Measurements from ENCODE around the gene BANP.
"Not testable (repeated sequence)": the region's sequence is repeated elsewhere in the genome, so short reads cannot be mapped to it uniquely, and the experiment has no call there.

The BANP gene

DNA sequence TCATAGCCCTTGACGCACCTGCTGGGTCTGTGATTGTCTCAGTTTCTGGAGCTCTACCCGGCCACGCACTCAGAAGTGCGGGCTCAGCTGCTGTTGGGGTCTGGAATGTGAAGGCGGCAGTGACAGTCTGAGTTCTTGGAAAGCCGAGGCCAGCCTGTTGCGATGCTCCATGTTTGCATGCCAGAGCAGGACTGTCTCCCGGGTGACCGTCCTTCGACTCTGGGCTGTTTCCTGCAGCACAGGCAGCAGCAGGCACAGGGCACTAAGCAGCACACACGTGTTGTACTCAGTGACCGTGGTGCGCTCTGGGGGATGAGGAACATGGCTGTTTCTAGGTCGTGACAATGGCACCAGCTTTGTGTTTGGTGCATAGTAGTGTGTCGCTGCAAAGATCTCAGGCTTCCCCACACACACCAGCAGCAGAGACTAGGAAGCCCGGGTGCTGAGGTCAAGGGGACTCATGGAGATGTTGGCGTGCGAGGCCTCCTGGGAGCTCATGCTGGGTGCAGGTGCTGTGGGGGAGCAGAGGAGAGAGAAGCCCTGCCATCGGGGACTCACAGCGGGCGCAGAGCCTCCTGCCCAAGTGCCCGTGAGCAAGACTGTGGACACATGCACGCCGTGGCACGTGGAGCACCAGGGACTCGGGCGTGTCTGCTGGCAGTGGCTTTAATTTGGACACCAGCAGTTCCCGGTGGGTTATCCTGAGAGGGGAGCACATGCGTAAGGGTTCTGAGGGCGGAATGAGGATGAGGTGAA is 84.8 kb downstream of the BANP start:
- DNase-seq, result not testable (repeated sequence)

DNA sequence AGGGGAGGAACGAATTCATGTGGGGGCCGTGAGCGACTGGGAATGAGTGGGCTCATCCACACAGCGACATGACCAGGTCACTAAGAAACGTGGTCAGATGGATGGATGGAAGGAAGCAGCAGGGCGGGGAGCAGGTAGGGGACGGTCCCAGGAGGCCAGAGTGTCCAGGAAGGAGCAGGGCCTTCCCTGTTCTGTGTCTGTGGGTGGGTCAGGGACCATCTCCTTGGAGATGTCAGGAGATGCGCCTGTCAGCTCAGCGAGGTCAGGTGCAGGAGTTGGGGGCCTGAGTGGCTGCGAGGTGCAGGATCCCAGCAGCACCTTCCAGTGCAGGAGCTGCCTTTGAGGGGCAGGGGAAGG is 85.4 kb downstream of the BANP start:
- not testable (repeated sequence) for DNase-seq

DNA sequence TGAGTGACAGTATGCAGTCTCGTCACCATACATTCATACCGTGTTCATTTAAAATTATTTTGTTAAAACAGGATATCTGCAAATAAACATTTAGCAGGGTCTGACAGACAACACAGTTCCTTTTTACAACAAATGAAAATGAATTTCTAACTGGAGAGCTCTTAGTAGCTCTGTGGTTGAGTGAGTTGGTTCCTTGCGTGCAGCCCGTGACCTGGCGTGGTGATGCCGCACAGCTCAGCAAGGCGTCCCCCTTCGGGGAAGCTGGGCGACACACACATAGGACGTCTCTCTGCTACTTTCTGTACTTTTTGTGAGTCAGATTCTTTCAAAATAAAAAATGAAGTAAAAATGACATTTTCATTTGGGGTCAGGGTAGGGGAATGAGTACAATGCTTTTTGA is 86.1 kb downstream of the BANP start:
- DNase-seq, result not testable (repeated sequence)

DNA sequence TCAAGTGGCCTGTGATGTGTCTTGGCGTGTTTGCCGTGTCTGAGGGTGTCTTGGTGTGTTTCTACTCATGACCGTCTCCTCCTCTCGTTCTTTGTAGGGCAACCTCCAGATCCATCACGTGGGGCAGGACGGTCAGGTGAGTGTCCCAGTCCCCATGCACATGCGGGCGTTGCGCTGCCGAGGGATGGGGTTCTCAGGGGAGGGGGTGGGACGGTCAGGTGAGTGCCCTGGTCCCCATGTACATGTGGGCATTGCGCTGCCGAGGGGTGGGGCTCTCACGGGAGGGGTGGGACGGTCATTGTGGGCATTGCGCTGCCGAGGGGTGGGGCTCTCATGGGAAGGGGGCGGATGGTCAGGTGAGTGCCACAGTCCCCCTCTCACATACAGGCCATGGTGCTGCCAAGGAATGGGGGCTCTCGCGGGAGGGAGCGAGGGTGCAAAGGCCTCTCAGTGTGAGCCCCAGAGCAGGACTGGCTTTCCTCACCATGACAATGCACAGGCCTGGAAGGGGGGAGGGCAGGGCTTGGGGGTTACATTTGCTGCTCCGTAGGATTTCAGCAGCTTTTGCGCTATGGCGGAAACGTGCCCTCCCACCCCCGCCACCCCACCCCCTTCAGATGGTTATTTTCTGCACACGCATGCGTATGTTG is 86.8 kb downstream of the BANP start:
- DNase-seq, result not testable (repeated sequence)

DNA sequence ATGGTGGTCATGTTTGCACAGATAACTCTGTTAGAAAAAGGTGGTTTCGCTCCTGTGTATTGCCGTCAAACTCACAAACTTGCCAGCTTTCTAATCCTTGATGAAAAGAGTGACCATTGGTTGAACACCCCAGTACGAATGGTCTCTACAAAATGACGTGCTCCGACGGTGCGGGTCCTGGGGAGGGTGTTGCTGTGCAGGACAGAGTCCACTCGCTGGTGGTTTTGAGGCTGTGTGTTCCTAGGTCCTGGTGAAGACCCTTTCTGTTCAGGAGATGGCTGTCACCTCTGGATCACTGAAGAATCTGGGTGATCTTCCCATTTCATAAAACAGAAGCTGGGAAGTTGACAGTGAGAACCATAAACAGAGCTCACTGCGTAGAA is 87.3 kb downstream of the BANP start:
- DNase-seq, result not testable (repeated sequence)

DNA sequence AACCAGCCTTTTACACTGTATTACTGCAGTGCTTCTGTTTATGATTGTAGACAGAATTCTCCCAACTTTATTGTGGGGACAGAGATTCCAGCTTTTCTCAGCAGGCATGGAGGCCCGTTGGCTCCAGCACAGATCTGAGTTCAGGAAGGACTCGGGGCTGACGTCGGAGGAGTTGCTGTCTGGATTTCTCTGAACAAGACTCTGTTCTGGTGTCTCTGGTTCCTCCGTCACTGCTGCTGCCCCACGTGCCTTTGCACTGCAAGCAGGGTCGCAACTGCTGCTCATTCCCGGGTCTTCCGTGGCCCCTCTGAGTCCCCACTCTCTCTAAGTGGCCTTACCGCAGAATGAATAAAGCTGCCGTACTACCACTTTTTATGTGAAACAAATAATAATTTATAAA is 88.4 kb downstream of the BANP start:
- DNase-seq, result no peak

DNA sequence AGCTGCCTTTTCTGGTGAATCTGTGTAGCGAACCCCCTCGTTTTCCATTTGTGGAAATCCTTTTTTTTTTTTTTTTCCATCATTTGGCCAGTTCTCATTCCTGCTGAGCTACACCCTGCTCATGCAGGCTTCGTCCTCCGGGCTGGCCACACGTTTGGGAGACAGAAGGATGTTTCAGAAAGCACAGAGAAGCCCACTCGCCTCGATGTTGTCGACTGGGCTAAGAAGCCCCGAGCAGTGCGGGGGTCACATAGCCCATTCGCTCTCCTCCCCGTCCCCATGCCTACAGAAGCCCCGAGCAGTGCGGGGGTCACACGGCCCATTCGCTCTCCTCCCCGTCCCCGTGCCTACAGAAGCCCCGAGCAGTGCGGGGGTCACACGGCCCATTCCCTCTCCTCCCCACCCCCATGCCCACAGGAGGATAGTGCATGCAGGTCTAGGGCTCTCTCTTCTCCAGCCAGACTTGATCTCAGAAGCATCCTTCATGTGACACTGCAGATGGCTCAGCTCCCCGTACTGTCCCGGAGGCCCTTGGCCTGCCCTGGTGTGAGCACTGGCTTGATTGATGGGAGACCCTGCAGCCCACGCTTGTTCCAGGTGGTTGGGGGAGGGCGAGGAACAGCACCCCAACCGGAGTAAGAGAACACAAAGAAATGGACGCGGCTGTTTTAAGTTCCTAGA is 89.1 kb downstream of the BANP start:
- DNase-seq, result not testable (repeated sequence)

DNA sequence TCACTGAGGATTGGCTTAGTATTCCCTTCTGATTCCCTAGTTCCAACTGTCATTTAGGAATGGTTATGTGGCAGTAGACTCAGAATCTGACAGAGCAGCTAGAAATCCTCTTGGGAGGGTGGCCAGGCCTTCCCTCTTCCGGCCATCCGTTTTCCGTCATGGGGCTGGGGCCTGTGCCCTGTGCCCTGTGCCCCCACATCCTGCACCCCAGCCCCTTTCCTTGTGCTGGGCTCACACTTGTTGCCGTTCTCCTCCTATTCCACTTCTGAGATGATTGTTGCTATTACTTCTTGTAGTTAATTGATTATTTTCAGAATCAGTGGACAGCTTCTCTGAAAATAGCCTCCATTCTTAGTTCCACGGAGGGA is 89.6 kb downstream of the BANP start:
- DNase-seq, result not testable (repeated sequence)

DNA sequence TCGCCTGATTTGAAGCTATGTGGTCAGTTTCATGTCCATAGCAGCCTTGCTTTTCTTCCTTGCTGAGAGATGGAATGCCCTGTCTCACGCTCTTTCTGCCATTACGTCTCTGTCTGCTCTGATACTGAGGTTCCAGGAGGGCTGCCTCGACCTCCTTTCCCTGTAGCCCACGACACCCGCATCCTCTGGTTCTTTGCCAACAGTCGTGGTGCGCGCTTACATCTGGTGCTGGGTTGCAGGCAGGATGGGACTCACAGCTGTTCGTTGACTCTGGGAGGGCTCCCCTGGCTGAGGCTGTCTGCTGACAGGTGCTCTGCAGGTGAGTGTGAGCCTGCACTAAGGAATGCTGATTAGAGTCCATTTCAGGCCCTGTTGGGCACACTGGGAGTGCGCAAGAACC is 90.3 kb downstream of the BANP start:
- not testable (repeated sequence) for DNase-seq

DNA sequence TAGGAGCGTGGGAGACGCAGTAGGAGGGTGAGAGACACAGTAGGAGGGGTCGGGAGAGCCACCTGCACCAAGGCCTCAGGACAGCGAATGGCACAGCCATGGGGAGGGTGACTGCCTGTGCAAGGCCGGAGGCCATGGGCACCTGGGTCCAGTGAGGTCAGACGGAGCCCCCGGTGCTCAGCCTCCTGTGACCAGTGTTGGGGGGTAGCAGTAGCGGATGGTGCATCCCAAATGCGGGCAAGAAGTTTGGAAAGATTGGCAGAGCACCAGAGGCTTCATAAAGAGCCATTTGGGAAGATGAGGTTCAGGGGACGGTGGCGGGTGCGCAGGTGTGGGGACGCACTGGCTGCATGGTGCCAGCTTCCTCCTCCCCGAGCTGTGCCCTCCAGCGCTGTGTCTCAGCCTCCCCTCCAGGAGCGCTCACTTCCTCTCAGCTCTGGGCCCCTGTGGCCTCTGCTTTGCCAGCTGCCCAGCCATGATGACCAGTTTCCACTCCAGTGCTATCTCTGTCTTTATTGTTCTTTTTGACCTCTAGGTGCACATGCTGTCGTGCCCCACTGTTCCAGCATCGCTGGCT is 90.8 kb downstream of the BANP start:
- DNase-seq, result not testable (repeated sequence)

DNA sequence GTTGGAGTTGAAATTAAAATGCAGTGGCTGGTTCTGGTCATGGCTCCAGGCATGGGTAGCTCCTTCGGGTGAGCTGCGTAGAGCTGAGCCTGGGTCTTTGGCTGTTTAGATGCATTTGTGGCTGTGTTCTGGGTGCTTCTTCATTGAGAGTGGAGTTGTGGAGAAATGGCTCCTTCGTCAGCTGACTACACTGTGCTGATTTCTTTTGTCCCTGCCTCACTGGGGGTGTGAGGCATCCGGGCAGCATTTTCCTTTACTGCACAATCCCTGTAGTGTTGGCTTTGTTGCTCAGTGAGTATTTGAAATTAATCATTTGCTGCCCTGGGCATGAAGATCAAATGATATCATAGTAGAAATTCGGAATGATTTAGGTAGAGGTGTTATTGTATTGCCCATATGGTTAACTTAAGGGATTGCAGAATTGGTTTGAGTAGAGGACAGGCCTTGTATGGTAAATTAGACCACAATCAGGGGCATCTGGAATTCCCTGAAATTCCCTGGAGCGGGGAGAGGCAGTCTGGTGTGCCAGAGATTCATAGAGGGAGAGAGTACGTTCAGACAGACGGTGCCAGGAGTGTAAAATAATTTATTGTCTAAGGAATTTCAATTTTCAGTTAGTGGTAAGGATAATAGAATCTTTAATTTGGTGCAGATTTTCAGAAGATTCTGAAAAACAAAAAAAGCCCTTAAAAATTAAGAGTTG is 92.1 kb downstream of the BANP start:
- DNase-seq, result not testable (repeated sequence)

DNA sequence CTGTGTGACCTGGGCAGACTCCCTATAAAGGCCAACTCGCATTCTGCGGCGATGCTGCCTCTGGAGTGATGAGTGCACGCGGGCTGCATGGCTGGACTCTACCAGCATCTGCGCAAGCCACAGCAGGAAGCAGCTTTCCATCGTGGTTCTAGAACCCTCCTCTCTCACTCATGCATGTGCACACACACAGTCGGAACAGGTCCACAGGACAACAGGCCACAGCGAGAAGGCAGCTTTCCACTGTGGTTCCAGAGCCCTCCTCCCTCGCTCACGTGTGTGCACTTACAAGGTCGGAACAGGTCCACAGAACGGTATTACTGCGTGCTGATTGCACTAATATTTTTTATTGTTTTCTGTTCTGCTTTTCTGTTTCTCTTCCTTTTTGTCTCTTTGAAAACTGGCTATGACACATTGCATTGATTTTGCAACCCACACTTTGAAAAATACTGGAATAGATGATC is 92.9 kb downstream of the BANP start:
- DNase-seq, result not testable (repeated sequence)

DNA sequence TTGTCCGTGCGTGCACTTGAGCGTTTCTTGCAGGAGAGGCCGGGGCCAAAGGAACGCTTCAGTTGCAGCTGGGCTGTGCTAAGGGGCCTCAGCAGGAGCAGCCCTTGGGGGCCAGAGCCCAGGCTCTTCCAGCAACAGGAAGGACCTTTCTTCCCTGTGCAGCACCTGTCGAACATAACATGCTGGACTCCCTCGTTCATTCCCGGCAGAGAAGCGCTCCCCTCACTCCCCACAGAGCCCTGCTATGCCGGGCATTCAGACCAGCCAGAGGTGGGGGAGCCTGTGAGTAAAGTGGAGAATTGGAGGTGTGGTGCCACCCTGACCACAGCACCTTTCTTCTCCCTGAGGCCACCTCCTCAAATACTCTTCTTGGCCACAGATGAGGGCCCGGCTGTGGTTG is 94.1 kb downstream of the BANP start:
- not testable (repeated sequence) for DNase-seq

DNA sequence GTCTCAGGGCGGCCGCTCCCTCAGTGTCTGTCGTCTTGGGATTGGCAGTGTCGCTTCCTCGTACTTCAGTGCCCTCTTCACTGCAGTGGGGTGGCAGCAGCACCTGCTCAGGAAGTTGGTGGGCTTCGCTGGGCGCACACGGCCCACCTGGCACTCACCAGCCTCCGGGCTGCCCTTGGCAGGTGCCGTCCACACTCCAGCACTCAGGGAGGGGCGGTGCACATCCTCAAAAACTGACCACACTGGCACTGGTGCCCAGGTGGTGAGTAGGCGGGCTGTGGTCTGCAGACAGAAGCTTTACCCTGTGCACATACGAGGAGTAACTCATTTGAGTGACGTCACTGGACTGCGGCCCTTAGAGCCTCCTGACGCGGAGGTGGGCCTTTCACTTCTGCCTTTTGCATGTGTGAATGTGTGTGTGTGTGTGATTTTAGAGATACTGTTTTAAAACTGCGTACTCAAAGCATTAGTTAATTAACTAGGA is 94.6 kb downstream of the BANP start:
- no peak for DNase-seq

DNA sequence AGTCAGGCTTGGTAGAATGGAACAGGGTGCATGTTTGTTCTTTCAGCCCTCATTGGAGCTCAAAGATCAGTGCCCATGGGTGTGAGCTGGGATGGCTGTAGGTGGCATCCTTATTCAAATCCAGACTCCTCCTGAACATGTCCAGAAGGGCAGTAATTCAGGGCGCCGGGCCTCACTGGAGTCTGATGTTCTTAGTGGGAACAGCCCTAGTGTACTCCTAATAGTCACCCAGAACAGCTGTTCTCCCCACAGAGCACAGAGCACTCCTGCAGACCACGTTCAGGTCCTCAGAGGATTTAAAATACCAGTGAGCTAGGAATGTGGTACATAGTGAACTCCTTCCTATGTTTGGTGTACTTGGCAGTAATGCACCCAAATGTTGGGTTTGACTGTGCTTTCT is 96.2 kb downstream of the BANP start:
- DNase-seq, result no peak

DNA sequence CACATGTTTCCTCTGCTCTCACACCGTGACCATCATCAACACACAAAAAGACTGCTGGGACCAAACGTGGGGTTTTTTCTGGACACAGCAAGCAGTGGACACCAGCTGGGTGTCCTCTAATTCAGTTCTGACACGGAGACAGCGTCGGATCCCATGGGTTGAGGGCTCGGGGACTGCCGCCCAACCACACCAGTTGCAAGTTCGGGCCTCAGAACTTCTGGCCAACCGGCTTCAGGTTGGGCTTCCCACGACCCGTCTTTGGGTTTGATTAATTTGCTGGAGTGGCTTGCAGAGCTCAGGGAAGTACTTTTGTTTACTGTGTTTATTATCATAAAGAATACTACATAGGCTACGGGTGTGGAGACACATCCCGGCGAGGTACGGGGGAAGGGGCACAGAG is 97.8 kb downstream of the BANP start:
- DNase-seq, result no peak

DNA sequence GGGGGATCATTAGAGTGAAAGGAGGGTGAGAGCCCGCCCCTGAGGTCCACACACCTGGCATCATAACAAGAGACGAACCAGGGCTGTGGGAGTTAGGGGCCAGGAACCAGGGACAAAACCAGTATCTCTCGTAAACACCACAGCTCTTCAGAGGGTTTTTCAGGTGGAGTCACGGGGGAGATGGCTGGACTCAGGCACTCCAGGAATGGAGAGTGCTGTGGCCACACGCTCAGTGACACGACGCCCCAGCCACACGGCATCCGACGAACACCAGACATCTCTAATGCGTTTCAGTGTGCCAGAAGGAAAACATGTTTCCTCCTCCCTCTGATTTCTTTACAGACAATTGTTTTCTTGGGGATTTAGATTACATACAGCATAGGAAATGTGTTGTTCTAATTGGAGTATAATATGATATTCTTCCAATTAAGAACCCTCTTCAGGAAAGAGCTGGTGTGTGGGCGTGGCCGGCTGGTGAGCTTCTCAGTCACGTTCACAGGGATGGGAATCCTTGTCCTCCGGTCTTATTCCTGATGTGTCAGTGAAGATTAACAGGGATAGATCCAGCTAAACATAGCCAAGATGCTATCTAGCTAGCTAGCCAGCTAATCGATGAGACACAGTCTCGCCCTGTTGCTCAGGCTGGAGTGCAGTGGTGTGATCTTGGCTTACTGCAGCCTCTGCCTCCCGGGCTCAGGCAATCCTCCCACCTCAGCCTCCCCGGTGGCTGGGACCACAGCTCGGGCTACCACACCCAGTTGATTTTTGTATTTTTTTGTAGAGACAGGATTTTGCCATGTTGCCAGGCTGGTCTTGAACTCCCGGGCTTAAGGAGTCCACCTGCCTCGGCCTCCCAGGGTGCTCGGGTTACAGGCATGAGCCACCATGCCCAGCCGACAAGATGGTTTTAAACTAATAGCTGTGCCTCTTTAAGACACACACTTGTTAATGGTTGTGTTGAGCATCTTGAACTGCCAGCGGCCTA is 98.6 kb downstream of the BANP start:
- DNase-seq, result no peak

DNA sequence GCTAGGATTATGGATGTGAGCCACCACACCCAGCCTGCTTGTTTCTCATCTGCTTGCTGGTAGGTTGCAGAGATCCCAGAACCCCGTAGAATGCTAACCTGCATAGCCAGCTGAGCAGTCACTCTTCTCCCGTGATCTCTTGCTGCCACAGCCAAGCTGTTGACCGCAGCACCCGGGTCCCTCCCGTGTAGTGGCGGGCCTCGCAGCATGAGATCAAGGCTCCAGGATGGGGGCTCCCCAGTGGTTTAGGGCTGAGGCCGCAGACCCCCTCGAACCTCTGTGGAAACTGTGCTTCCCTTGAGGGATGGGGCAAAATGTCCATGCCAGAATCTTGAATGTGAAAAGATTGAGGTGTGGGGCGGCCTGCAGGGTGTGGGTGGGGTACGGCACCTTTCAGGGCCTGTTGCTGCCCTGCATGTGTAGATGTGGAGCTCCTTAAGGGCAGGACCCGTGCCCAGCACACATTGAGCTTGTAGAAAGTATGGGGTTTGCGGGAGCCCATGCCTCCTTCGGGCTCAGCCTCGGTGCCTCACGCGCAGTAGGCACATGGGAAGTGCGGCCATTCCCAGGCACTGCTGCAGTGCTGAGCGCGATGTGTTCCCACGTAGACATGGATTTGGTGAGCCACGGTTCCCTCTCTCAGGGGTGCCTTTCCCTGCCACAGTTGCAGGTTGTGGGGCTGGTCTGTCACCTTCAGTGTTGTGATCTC is 99.9 kb downstream of the BANP start:
- DNase-seq, result no peak

DNA sequence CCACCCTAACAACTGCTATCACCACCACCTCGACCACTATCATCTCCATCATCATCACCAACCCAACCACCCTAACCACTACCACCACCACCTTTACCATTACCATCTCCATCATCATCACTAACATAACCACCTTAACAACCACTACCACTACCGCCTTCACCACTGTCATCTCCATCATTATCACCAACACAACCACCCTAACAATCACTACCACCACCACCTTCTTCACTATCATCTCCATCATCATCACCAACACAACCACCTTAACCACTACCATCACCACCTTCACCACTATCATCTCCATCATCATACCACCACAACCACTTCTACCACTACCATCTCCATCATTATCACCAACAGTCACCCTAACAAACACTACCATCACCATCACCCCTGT is 101.4 kb downstream of the BANP start:
- DNase-seq, result no peak

DNA sequence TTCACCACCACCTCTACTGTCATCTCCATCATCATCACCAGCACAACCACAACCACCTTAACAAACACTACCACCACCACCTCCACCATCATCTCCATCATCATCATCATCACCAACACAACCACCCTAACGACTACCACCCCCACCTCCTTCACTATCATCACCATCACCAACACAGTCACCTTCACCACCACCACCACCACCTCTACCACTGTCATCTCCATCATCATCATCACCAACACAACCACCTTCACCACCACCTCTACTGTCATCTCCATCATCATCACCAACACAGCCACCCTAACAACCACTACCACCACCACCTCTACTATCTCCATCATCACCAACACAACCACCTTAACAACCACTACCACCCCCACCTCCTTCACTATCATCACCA is 102.2 kb downstream of the BANP start:
- not testable (repeated sequence) for DNase-seq

DNA sequence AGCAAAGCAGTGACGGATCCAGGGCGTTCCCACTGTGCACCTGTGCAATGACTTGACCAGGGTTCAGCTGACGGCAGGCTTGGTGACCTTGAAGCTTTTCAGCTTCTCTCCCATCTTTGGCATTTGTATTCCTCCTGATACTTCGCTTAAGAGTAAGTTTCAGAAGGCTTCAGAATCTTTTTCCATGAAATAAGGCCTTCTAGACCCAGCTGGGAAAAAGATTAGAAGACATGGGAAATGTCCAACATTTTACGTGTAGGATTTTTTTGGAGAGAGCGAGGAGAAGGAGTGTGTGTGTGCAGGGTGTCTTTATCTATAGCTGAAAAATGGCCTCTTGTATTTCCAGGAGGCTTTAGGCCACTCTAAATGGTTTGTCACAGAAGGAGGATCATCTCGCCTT is 104.1 kb downstream of the BANP start:
- no peak for DNase-seq
